ENCODE results near the gene HCN4.
A peak's percentile ranks its signal among the peaks of the same experiment; 100 is the strongest.

HCN4 gene

DNA sequence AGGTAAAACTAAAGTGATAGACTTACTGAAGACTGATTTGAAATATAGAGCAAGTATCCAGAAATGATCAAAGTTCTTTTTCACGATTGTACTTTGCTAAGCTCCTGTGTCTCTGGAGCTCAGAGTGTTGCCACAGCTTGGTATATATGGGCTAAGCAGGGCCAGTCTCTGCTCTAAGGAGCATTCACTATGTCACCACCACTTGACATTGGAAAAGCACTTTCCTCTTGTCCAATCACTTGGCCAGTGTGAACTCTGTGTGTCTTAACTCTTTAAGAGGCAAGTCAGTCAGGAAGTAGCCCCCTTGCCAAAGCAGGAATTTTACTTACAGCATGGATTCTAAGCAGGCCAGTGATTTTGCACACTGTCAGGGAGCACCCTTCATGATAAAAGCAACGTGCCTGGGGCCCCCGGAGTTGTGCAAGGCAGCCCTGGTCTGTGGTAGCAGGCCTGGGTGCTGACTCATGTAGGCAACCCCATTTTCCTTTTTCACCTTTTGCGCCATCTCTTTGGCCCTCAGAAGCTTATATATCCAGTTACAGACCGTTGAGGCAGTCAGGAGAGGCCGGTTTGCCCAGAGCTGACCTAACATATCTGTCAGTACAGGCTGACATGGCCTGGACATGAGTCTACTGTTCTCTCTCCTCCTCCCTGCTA, 73.0 kb downstream of the HCN4 start:
- no peaks in the 10 kb centered on the region for H3K9me3 ChIP-seq
- peaks cover 58 to 61% of the 10 kb centered on the region in 2 experiments for H3K4me1 ChIP-seq (ENCODE audit: control insufficient read depth in 1 of 2, insufficient read depth in 1 of 2, low read depth in 1 of 2, low read length in 1 of 2)
- no peaks in the 10 kb centered on the region for H3K27me3 ChIP-seq
- peak overlapping the region; percentile 90 for H3K27ac ChIP-seq
- TF ChIP-seq, protein P1, sequence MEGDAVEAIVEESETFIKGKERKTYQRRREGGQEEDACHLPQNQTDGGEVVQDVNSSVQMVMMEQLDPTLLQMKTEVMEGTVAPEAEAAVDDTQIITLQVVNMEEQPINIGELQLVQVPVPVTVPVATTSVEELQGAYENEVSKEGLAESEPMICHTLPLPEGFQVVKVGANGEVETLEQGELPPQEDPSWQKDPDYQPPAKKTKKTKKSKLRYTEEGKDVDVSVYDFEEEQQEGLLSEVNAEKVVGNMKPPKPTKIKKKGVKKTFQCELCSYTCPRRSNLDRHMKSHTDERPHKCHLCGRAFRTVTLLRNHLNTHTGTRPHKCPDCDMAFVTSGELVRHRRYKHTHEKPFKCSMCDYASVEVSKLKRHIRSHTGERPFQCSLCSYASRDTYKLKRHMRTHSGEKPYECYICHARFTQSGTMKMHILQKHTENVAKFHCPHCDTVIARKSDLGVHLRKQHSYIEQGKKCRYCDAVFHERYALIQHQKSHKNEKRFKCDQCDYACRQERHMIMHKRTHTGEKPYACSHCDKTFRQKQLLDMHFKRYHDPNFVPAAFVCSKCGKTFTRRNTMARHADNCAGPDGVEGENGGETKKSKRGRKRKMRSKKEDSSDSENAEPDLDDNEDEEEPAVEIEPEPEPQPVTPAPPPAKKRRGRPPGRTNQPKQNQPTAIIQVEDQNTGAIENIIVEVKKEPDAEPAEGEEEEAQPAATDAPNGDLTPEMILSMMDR (IDR thresholded peaks at IDR 0.05) = no peak
- H3K4me3 ChIP-seq (ENCODE audit: low read depth in 1 of 2, low read length in 1 of 2) = peak overlapping the region; percentile 19 to 31
- H3K36me3 ChIP-seq = no peaks in the 10 kb centered on the region

DNA sequence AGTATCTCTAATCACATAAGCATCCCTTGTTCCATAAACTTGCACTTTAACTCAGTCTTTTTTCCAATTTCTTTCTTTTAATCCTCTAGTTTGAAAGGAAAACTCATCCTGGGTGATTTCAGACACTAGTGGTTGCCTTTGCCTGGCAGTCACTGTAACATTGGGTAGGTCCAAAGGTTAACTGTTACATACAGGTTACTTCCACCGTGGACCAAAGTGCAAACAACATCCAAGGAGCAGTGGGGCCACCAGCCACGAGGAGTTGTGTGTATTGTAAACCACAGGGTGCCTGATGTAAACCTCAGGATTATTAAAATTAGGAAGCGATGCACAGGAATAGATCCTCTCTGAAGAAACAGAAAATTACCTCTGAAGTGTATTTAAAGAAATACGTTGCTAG, 75.0 kb downstream of the HCN4 start:
- Histone ChIP-seq H3K4me3 (ENCODE audit: low read depth in 1 of 2, low read length in 1 of 2) (no peak overlapping the region), H3K27me3 (no peaks in the 10 kb centered on the region), H3K9me3 (no peaks in the 10 kb centered on the region), H3K4me1 (ENCODE audit: control insufficient read depth in 1 of 2, insufficient read depth in 1 of 2, low read depth in 1 of 2, low read length in 1 of 2) (peaks cover 69 to 72% of the 10 kb centered on the region in 2 experiments), H3K36me3 (no peaks in the 10 kb centered on the region), H3K27ac (peak overlapping the region; percentile 90)
- TF ChIP-seq, protein P1 (IDR thresholded peaks at IDR 0.05) = no peak

DNA sequence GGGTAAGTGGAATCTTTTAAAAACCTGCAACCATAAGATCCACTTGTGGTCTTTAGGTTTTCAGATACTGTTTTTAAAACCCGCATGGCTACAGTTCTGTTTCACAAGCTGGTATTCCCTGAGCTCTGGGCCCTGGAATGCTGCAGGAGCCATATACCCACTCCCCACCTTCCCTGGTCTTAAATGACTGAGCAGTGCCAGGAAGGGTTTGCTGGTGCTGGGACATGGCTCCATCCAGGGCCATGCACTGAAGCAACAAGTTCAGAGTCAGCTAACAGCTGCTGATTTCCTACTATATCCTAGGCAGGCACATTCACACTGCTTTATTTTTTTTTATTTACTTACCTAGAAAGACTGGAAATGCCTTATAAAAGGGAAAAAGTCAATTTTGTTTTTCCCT, 77.3 kb downstream of the HCN4 start:
- Histone ChIP-seq H3K9me3 (no peaks in the 10 kb centered on the region), H3K4me3 (ENCODE audit: low read depth in 1 of 2, low read length in 1 of 2) (no peak overlapping the region), H3K27me3 (no peaks in the 10 kb centered on the region), H3K4me1 (ENCODE audit: control insufficient read depth in 1 of 2, insufficient read depth in 1 of 2, low read depth in 1 of 2, low read length in 1 of 2) (peaks cover 69 to 76% of the 10 kb centered on the region in 2 experiments), H3K36me3 (no peaks in the 10 kb centered on the region), H3K27ac (no peak overlapping the region)
- TF ChIP-seq, protein P1 (IDR thresholded peaks at IDR 0.05) = no peak

DNA sequence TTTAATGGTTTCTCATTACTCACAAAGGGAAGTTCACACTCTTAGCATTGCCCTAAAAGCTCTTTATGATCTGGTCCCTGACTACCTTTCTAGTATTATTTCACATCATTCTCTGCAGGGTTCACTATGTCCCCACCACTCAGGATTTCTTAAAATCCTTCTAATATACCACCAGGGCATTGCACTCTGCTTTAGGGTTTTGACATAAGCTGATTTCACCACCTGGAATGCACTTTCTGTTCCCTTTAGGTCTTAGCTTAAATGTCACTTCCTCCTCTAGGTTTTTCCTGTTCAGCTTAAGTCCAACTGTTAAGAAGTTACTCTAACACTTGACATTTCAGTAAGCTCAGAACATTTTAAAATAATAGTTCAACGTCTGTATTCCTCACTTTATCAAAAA, 81.7 kb downstream of the HCN4 start:
- TF ChIP-seq, protein P1 (IDR thresholded peaks at IDR 0.05) = no peak
- Histone ChIP-seq H3K36me3 (no peaks in the 10 kb centered on the region), H3K4me1 (ENCODE audit: control insufficient read depth in 1 of 2, insufficient read depth in 1 of 2, low read depth in 1 of 2, low read length in 1 of 2) (peaks cover 55 to 60% of the 10 kb centered on the region in 2 experiments), H3K27ac (peak overlapping the region; percentile 84), H3K27me3 (peaks cover 7% of the 10 kb centered on the region), H3K4me3 (ENCODE audit: low read depth in 1 of 2, low read length in 1 of 2) (peak overlapping the region; percentile 16 to 26), H3K9me3 (no peaks in the 10 kb centered on the region)

DNA sequence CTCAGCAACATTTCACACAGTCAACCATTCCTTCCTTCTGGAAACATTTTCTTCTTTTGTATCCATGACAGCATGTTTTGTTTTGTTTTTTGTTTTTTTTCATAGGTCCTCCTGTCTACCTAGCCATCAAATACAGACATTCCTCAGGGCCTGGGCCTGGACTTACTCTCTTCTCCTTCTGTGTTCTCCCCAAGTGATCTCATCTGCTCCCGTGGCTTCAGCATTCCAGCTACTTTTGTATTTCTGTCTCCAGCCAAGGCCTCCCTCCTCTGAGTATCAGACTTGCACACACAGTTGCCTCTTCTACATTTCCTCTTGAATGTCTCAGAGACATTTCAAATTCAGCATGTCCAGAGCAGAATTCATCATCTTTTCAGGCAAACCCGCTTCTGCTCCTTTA, 82.4 kb downstream of the HCN4 start:
- TF ChIP-seq, protein P1 (IDR thresholded peaks at IDR 0.05) = no peak
- peaks cover 55 to 60% of the 10 kb centered on the region in 2 experiments for H3K4me1 ChIP-seq (ENCODE audit: control insufficient read depth in 1 of 2, insufficient read depth in 1 of 2, low read depth in 1 of 2, low read length in 1 of 2)
- no peaks in the 10 kb centered on the region for H3K36me3 ChIP-seq
- peak overlapping the region; percentile 84 for H3K27ac ChIP-seq
- H3K4me3 ChIP-seq (ENCODE audit: low read depth in 1 of 2, low read length in 1 of 2) = peak overlapping the region in 1 of 2 experiments; percentile 16
- peaks cover 13% of the 10 kb centered on the region for H3K27me3 ChIP-seq
- no peaks in the 10 kb centered on the region for H3K9me3 ChIP-seq

Measured in neutrophil (primary cell).